H1 (cell line): ENCODE measurements around the gene MRPS30. TPM values are rescaled to one million over a fixed set of nuclear protein-coding genes. Genes with fewer than 3 reads are reported as not detected.

ENCODE experiments used
- BCL11A ChIP-seq, 2 experiments: IDR thresholded peaks; one replicate each; pipeline ENCODE4 v1.6.1; 2011; ENCODE audit warnings: low read depth in 2 of 2, low read length in 2 of 2, mild to moderate bottlenecking in 2 of 2
- CHD7 ChIP-seq: fragments of 300-600 bp; sonication (generic); IDR thresholded peaks from 2 replicates; pipeline ENCODE4 v1.7.1; 2012; ENCODE audit warnings: low read length, moderate library complexity, mild to moderate bottlenecking, inconsistent platforms; ENCODE audit not compliant: insufficient replicate concordance
- EGR1 ChIP-seq: IDR thresholded peaks from 2 replicates; pipeline ENCODE4 v1.6.1; 2011; ENCODE audit warnings: low read depth, low read length, borderline replicate concordance
- FOSL1 ChIP-seq: IDR thresholded peaks from 2 replicates; pipeline ENCODE4 v1.6.1; 2011; ENCODE audit warnings: mild to moderate bottlenecking, low read depth, low read length, moderate library complexity; ENCODE audit not compliant: insufficient read depth
- PHF8 ChIP-seq: fragments of 200-600 bp; sonication (generic); conservative IDR thresholded peaks from 2 replicates; pipeline ENCODE4 v1.7.1; 2012; ENCODE audit warnings: low read depth, mild to moderate bottlenecking, inconsistent platforms, low read length, moderate library complexity
- POLR2AphosphoS5 ChIP-seq: IDR thresholded peaks from 2 replicates; pipeline ENCODE4 v1.6.1; 2011; ENCODE audit warnings: low read depth, low read length
- polyA plus RNA-seq, 7 experiments: library from polyadenylated mRNA; depleted of rRNA in 3 of 7; stranded (reverse) in 5 of 7; unstranded in 2 of 7; fragments of >200 nt in 5 of 7; fragments of 200-250 nt in 2 of 7; gene quantifications; 1 replicate in 5 of 7; 2 replicates in 1 of 7; 4 replicates in 1 of 7; pipeline versions ENCODE4 v1.2.1 to v1.2.3, GENCODE V29; 2011 to 2013; ENCODE audit warnings: missing spikeins in 2 of 7, mixed read lengths in 2 of 7
- total RNA-seq: library from RNA; stranded (reverse); fragmentation: NEBNext Ultra II Directional; extraction: Animal tissue kit (Norgen Biotek cat#: 25700); gene quantifications from 2 replicates; pipeline ENCODE4 v1.2.1, GENCODE V29; 2021

Gene MRPS30
- total and polyA plus RNA-seq, 2 of the 8 experiments (the other 6 are each of a cell fraction or from before 2014, with no cell fraction given): 61.9 to 85.2 TPM

GRCh38 chr5:44795496-44795895, 13.3 kb upstream of the MRPS30 start (continued):
- no peak for TF ChIP-seq CHD7
- TF ChIP-seq BCL11A (IDR thresholded peaks at IDR 0.05; ENCODE audit: low read depth in 2 of 2, low read length in 2 of 2): no peak
- no peak for TF ChIP-seq FOSL1
- TF ChIP-seq EGR1: no peak
- TF ChIP-seq PHF8: no peak
- TF ChIP-seq POLR2AphosphoS5: no peak
